GM19193 (cell line): ENCODE data around the gene SNAI1.

Source experiments
- POLR2A ChIP-seq: IDR thresholded peaks from 4 replicates; pipeline ENCODE4 v1.6.1; 2011; ENCODE audit not compliant: insufficient read depth, insufficient read length; ENCODE audit errors: extremely low read depth

SNAI1 gene

DNA sequence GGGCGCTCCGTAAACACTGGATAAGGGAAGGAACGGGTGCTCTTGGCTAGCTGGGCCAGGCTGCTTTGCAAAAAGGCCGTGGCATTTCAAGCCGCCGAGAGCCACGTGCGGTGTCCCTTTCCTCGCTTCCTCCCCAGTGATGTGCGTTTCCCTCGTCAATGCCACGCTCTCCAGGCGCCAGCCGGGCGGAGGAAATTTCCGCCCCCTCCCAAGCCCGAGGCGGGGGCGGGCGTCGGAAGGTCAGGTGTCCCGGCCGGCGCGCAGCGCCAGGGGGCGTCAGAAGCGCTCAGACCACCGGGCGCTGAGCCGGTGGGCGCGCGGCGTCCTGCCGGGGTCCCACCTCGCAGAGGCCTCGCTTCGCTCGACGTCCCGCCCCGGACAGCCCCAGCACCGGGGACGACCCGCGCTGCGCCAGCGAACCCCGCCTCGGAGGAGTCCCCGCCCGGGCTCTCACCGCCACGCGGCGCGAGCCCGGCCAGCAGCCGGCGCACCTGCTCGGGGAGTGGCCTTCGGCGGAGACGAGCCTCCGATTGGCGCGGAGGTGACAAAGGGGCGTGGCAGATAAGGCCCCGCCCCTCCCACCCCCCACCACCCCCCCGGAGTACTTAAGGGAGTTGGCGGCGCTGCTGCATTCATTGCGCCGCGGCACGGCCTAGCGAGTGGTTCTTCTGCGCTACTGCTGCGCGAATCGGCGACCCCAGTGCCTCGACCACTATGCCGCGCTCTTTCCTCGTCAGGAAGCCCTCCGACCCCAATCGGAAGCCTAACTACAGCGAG is at the start of gene SNAI1:
Gene SNAI1, plus strand, starts transcription at position 635 of the 777 bp plus-strand sequence. Its CDS starts 80 bp downstream, at position 715.
- peak; percentile 90 for TF ChIP-seq POLR2A

DNA sequence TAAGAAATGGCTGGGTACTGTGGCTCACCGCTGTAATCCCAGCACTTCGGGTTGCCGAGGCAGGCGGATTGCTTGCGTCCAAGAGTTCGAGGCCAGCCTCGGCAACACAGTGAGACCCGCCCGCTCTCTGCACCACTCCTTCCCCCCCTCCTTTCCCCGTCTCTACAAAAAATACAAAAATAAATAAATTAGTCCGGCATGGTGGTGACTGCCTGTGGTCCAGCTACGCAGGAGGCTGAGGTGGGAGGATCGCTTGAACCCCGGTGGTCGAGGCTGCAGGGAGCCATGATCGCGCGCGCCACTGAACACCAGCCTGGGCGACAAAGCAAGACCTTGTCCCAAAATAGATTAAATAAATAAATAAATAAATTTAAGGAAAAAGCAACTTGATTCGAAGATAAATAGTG is 47.0 kb upstream of the SNAI1 start:
- no peak for TF ChIP-seq POLR2A

DNA sequence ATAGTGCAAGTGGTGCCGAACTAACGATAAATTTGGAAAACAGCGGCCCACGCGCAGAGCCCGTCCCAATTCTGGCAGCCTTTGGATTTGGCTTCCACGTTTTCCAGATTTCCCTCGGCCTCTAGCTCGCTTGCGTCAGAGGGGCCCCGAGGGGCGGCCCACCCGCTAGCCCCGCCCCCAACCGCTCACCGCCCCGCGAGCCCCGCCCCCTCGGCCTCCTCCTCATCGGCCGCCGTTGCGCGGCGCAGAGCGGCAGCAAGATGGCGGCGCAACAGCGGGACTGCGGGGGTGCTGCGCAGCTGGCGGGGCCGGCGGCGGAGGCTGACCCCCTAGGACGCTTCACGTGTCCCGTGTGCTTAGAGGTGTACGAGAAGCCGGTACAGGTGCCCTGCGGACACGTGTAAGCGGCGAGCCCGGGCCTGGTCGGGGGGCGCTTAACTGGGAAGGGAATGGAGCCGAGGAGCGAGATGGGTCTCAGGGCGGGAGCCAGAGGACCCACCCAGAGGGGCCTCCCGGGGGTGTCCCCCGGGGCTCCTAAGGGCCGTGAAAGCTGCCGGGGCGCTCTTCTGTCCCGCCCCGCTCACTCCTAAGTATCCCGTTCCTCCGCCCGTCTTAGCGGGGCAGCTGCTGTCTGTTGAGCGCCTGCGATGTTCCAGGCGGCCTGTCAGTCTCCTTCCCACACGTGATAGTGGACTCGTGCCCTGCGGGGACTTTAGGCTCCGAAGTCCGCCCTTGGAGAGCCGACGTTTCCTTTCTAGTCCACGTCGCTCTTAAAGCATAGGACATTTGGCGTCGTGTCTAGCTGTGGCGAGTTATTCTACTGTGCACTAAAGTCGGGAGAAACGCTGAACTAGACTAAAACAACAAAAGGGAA is 46.4 kb upstream of the SNAI1 start, which contains the start of gene RNF114:
Gene RNF114, plus strand, starts transcription at position 245 of the 874 bp plus-strand sequence. Its CDS starts 16 bp downstream, at position 261.
- peak; percentile 87 for TF ChIP-seq POLR2A

DNA sequence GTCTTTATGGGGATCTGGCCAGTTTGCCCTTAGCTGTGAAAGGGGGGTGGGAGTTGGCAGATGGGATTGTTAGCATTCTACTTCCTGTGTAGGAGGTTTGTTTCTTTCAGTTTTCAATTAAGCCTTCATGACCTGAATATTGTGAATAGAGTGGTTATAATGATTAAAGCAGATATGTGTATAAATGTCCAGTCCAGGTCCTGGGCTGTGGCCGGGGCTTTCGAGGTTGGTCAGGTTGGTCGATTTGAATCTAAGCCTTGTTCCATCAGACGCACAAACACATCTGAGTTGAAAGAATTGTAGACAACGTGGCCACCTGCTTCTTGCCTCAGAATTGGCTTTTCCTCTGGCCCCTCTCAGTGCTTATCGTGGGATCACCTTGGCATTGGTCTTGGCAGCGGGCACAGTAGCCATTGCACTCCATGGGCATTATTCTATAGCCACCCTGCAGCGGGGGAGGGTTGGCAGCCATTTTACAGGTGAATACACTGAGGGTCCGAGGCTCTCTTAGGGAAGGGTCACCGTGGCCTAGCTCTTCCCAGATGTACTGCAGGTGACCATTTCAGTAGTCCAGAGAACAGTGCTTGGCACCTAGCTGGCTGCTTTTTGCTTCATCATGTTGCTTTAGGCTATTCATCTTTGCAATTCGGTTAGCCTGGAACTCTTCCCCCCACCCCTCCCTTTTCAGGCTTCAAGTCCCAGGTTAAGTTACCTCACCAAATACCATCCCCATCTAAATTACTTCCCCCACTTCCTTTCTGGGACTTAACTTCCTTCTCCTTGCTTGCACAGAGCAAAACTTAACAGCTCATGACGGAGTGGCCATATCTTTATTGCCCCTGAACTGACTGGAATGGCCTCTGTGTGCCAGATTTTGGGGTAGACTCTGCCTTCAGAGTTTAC is 45.5 kb upstream of the SNAI1 start:
- no peak for TF ChIP-seq POLR2A

DNA sequence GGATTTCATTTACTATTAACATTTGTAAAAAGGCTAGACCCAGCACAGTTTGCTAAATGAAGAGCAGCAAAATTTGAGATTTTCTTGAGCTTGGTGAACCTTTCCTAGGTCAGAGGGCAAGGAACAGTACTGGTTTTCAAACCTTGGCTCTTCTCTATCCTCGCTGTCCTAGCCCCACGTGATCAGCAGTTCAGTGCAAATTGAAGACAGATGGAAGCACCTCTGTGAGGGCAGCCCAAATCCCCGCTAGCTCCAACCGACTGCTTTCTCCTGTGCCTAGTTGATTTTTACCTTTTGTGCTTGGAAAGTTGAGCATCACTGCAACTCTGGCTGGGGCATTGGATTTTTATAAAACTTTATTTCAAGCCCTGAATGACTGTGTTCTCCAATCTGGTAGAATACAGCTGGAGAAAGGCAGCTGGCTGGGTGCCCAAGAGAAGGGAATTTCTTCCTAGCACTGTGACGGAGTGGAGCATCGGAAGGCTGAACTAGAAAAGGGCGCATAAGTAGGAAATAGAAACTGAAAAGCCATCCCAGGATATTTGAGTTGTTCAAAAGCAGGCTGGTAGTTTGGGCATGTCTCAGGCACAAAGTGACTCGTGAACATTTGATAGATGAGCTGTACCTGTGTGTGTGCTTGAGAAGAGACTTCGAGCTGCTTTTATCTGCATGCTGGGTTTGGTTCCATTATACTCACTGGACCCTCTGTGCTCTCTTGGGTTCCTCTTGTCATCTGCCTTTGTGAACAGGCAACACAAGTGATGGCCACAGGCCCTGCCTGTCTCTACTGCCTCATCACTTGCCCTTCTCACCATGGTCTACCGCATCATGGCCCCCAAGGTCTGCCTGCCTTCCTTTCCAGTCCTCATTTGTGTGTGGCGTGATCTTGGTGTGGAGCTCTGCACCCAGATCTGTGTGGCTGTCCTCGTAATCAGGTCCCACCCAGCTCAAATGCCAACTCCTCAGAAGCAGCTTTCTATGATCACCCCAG is 44.3 kb upstream of the SNAI1 start:
- no peak for TF ChIP-seq POLR2A

DNA sequence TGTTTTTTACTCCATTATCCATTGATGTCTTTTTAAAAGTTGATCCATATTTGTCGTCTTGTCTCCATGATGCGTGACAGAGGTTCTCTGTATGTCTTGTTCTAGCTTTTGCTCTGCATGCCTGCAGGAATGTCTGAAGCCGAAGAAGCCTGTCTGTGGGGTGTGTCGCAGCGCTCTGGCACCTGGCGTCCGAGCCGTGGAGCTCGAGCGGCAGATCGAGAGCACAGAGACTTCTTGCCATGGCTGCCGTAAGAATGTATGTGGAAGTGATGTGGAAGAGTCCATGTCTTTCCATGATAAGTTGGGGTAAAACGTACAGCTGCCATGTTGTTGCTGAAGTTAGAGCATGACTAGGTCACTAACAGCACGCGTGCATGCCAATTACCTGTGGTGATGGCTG is 41.3 kb upstream of the SNAI1 start:
- TF ChIP-seq POLR2A: no peak

DNA sequence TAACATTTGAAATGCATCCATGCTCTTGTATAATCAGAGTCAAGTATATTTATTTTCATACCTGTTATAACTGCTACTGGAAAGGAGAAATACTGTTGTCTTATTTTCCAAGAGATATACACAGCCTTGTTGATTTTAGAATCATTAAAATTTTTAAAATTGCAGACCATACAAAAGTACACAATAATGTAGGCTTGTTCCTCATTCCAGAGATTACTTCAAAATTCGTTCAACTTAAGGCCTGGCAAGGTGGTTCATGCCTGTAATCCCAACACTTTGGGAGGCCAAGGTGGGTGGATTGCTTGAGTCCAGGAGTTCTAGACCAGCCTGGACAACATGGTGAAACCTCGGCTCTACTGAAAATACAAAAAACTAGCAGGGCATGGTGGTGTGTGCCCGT is 40.5 kb upstream of the SNAI1 start:
- TF ChIP-seq POLR2A: no peak

DNA sequence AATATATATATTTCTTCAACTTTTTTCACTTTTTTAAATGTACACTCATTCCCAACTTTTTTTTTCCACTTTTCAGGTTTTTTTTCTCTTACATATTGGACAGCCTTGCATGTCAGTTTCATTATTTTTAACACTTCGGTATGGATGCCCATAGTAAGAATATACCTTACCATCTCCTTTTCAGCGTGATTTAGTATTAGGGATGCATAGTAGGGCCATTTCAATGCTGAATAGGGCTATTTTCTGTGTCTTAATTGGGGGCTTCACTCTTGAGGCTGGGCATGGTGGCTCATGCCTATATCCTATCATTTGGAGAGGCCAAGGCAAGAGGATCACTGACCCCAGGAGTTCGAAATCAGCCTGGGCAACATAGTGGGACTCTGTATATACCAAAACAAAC is 39.8 kb upstream of the SNAI1 start:
- no peak for TF ChIP-seq POLR2A

DNA sequence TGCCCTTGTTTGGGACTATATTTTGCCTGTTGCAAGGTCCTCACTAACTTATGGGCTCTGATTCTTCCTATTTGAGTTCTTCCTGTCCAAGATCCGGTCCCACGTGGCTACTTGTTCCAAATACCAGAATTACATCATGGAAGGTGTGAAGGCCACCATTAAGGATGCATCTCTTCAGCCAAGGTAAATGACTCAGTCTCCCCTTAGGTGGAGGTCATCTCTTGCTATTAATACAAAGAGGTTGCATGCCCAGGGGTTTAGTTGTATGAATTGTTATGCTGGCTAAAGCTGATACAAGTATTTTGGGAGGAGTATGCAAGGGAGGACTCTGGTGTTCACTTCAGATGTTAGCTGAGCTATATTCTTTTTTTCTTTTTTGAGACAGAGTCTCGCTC is 37.5 kb upstream of the SNAI1 start:
- TF ChIP-seq POLR2A: no peak

DNA sequence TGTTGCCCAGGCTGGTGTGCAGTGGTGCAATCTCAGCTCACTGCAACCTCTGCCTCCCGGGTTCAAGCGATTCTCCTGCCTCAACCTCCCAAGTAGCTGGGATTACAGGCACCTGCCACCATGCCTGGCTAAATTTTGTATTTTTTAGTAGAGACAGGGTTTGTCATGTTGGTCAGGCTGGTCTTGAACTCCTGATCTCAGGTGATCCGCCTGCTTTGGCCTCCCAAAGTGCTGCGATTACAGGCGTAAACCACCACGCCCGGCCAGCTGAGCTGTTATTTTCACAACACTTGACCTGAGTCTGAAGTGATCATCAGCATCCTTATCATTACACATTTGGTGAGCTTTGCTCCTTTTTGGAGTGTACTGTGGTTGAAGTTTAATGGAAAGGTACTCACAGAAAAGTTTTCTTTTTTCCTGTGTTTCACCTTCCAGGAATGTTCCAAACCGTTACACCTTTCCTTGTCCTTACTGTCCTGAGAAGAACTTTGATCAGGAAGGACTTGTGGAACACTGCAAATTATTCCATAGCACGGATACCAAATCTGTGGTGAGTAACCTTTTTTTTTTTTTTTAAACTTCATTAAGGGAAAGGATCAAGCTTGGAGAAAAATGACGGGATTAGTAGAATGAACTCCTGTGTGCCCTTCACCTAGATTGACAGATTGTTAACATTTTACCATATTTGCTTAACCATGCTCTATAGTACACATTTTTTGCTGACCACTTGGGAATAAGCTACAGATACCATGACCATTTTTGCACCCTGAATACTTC is 36.9 kb upstream of the SNAI1 start:
- no peak for TF ChIP-seq POLR2A

DNA sequence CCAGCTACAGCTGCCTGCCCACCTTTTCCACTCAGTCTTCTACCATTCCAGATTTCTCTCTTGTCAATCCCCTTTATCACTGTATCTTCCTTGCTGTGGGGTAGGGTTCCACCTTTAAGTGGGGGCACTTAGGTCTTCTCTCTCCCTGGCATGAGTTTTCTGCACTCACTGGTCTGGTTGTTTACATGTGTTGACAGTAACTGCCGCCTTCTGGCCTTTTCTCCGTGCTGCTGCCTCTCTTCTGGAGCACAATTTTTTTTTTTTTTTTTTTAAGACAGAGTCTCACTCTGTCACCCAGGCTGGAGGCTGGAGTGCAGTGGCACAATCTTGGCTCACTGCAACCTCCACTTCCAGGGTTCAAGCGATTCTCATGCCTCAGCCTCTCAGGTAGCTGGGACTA is 34.6 kb upstream of the SNAI1 start:
- no peak for TF ChIP-seq POLR2A

DNA sequence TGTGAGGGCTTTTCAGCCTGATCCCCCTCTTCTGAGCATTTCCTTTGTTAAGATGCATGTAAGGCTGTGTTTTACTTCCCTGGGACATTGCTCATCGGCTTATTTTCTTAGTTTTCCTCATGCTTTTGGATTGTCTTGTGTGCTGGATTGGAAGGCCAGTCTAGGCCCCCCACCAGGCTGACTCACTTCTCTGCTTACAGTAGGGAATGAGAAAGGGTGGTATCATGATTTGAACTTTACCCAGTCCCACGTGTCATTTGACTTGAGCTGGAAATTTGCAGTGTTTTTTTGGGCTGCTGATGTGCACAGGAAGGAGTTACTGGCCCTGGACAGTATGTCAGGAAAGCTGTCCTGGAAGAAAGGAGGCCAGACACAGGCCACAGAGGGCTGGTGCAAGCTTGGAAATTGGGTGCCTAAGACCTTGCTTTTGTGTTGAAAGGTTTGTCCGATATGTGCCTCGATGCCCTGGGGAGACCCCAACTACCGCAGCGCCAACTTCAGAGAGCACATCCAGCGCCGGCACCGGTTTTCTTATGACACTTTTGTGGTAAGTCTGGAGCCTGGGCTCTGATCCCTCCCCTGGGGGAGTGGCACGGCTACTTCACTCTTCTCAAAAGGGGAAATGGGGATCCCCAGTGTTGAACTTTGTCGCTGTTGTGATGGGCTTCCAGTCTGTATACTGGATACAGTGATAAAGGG is 33.8 kb upstream of the SNAI1 start:
- TF ChIP-seq POLR2A: no peak
